K562 (cell line): ENCODE results near the gene ZMIZ1. TPM values are rescaled to one million over a fixed set of nuclear protein-coding genes. Genes with fewer than 3 reads are reported as not detected.
A peak's percentile ranks its signal among the peaks of the same experiment; 100 is the strongest.

Experiments used
- ATAC-seq: fragments of 200-7000 bp; cut with Tn5 transposase; 3 replicates; pipeline ENCODE4 v1.9.1; 2020; ENCODE audit warnings: moderate library complexity
- BruUV-seq: library from RNA; stranded (reverse); fragments of 400-500 nt; replicated peaks from 2 replicates; lab custom pipeline; 2021; lab: Mats Ljungman, UMichigan
- CTCF ChIA-PET: fragments of 300-600 bp; formaldehyde crosslinking; extraction: SDS; loops from one replicate; lab custom pipeline; 2021; ENCODE audit warnings: low intra/inter-chr PET ratio; lab: Yijun Ruan, JAX
- POLR2A ChIA-PET: fragments of 300-600, 350-650 bp; sonication (Branson Sonifier 250); formaldehyde crosslinking; extraction: SDS; loops from one replicate; lab custom pipeline; 2021; ENCODE audit warnings: antibody characterized with exemption, inconsistent platforms; lab: Yijun Ruan, JAX
- DNase-seq, 4 experiments: peaks; one replicate each; pipeline versions ENCODE4 v3.0.0 to v3.0.0-alpha.2; 2011 to 2018; ENCODE audit warnings: low spot score in 3 of 4, mixed read lengths in 3 of 4; ENCODE audit errors: extremely low read depth in 1 of 4
- FAIRE-seq: peaks from 2 replicates; lab custom pipeline; 2011; peaks lifted over from hg19 to GRCh38; lab: Jason Lieb, UNC
- H2AFZ ChIP-seq: 2 replicates; pipeline ENCODE4 v1.6.0; 2011; ENCODE audit warnings: low read depth, low read length, control low read depth, inconsistent platforms
- H3K27ac ChIP-seq: fragments of 200-600 bp; 3 replicates; pipeline ENCODE4 v1.8.0; 2011; ENCODE audit warnings: low read depth, mild to moderate bottlenecking, control low read depth, inconsistent platforms, low read length, moderate library complexity, mixed read lengths; ENCODE audit errors: extremely low read depth
- H3K27me3 ChIP-seq, 2 experiments: fragments of 300-600 bp in 1 of 2; 2 replicates in 1 of 2; 3 replicates in 1 of 2; pipeline versions ENCODE4 v1.6.0 to v1.8.0; 2011; ENCODE audit warnings: inconsistent platforms in 2 of 2, low read length in 2 of 2, mild to moderate bottlenecking in 1 of 2, mixed read lengths in 1 of 2, moderate library complexity in 1 of 2; ENCODE audit not compliant: control insufficient read depth in 2 of 2, insufficient read depth in 2 of 2
- H3K36me3 ChIP-seq: fragments of 300-600 bp; 3 replicates; pipeline ENCODE4 v1.8.0; 2011; ENCODE audit warnings: mild to moderate bottlenecking, low read length, inconsistent platforms; ENCODE audit not compliant: control insufficient read depth, insufficient read depth
- H3K4me1 ChIP-seq, 2 experiments: fragments of 200-600 bp in 1 of 2; replicated peaks in 1 of 2; 2 replicates in 1 of 2; 3 replicates in 1 of 2; pipeline versions ENCODE4 v1.5.1 to v1.8.0; 2011; ENCODE audit warnings: inconsistent platforms in 2 of 2, low read length in 2 of 2, mild to moderate bottlenecking in 1 of 2, mixed read lengths in 1 of 2, moderate library complexity in 1 of 2; ENCODE audit not compliant: control insufficient read depth in 2 of 2, insufficient read depth in 2 of 2
- H3K4me2 ChIP-seq: 2 replicates; pipeline ENCODE4 v1.6.1; 2011; ENCODE audit warnings: low read length, control low read depth, inconsistent platforms, mixed read lengths; ENCODE audit not compliant: insufficient read depth
- H3K4me3 ChIP-seq: fragments of 200-600 bp; sonication (generic), shearing (Covaris generic); 2 replicates; pipeline ENCODE4 v1.5.1; 2016; ENCODE audit warnings: control low read depth, inconsistent platforms
- H3K79me2 ChIP-seq: fragments of 200-600 bp; 3 replicates; pipeline ENCODE4 v1.8.0; 2011; ENCODE audit warnings: low read length, inconsistent platforms; ENCODE audit not compliant: control insufficient read depth, insufficient read depth
- H3K9ac ChIP-seq, 2 experiments: 2 replicates each; pipeline versions ENCODE4 v1.6.0 to v1.6.1; 2011; ENCODE audit warnings: low read depth in 2 of 2, low read length in 2 of 2, control low read depth in 1 of 2, inconsistent platforms in 1 of 2, mild to moderate bottlenecking in 1 of 2, mixed read lengths in 1 of 2; ENCODE audit not compliant: insufficient read depth in 1 of 2
- H3K9me1 ChIP-seq: one replicate; pipeline ENCODE4 v1.6.0; 2011; ENCODE audit warnings: inconsistent platforms, mild to moderate bottlenecking, low read length, moderate library complexity; ENCODE audit not compliant: control insufficient read depth, insufficient read depth
- H3K9me3 ChIP-seq: replicated peaks from 2 replicates; pipeline ENCODE4 v1.5.1; 2011; ENCODE audit warnings: low read depth, low read length, inconsistent platforms; ENCODE audit not compliant: control insufficient read depth, insufficient read depth
- H4K20me1 ChIP-seq: replicated peaks from 2 replicates; pipeline ENCODE4 v1.6.1; 2011; ENCODE audit warnings: low read length, inconsistent platforms, mixed read lengths; ENCODE audit not compliant: control insufficient read depth, insufficient read depth
- ASH1L ChIP-seq: fragments of 450-650 bp; IDR thresholded peaks from 2 replicates; pipeline ENCODE4 v1.6.1; 2018; ENCODE audit warnings: borderline replicate concordance, mild to moderate bottlenecking, low read depth; ENCODE audit not compliant: partially characterized antibody
- CEBPB ChIP-seq: fragments of 450-650 bp; IDR thresholded peaks from 2 replicates; pipeline ENCODE4 v1.6.1; 2016; ENCODE audit warnings: missing genetic modification characterization, missing compliant biosample characterization
- CEBPG ChIP-seq, 3 experiments: fragments of 200-800 bp in 1 of 3; sonication (Bioruptor generic) in 1 of 3; sonication (generic) in 1 of 3; formaldehyde crosslinking in 1 of 3; IDR thresholded peaks in 2 of 3; conservative IDR thresholded peaks in 1 of 3; 2 replicates each; pipeline versions ENCODE4 v1.6.1 to v1.8.0; 2016 to 2022; ENCODE audit warnings: missing compliant biosample characterization in 2 of 3, missing genetic modification characterization in 2 of 3, mild to moderate bottlenecking in 1 of 3, missing genetic modification reagents in 1 of 3
- EGR1 ChIP-seq: fragments of 450-650 bp; conservative IDR thresholded peaks from 2 replicates; pipeline ENCODE4 v1.6.1; 2017; ENCODE audit warnings: mild to moderate bottlenecking
- FIP1L1 ChIP-seq: fragments of 200-400 bp; formaldehyde crosslinking; IDR thresholded peaks from 2 replicates; pipeline ENCODE4 v1.6.1; 2018; ENCODE audit warnings: mild to moderate bottlenecking, low read depth, low read length; ENCODE audit not compliant: poor library complexity, severe bottlenecking
- MTA2 ChIP-seq: fragments of 450-650 bp; IDR thresholded peaks from 2 replicates; pipeline ENCODE4 v1.6.1; 2016; ENCODE audit warnings: low read depth
- POLR2AphosphoS2 ChIP-seq: IDR thresholded peaks from 2 replicates; pipeline ENCODE4 v1.6.1; 2012; ENCODE audit warnings: low read length, improper control_type of control experiment
- POLR2B ChIP-seq: fragments of 450-650 bp; IDR thresholded peaks from 2 replicates; pipeline ENCODE4 v1.6.1; 2018; ENCODE audit warnings: low read depth; ENCODE audit not compliant: partially characterized antibody
- SMC3 ChIP-seq: conservative IDR thresholded peaks from 2 replicates; pipeline ENCODE4 v1.6.1; 2011; ENCODE audit warnings: low read depth, low read length, improper control_type of control experiment; ENCODE audit not compliant: insufficient read depth
- TAL1 ChIP-seq: fragments of 450-650 bp; IDR thresholded peaks from 2 replicates; pipeline ENCODE4 v1.6.1; 2016; ENCODE audit warnings: mild to moderate bottlenecking
- TGIF2 ChIP-seq: sonication (generic); formaldehyde crosslinking; IDR thresholded peaks from 2 replicates; pipeline ENCODE4 v1.8.1; 2022; ENCODE audit warnings: mild to moderate bottlenecking, missing genetic modification reagents, moderate library complexity
- ZNF696 ChIP-seq: fragments of 250-450 bp; sonication (Bioruptor Pico); conservative IDR thresholded peaks from 2 replicates; pipeline ENCODE4 v1.4.0; 2020; ENCODE audit warnings: mild to moderate bottlenecking, moderate library complexity
- WGBS: fragments of 100-300 bp; shearing (Covaris generic); methylation state at CpG from one replicate; pipeline ENCODE4 v1.1.6; 2016; ENCODE audit warnings: low coverage, mixed read lengths; ENCODE audit not compliant: insufficient coverage; ENCODE audit errors: missing lambda C conversion rate; 5-methylcytosine and 5-hydroxymethylcytosine counted together
- in situ Hi-C: fragments of 300-500 bp; cut with MboI; formaldehyde crosslinking; loops from 4 replicates; pipeline ENCODE4 v1.15.0; 2018; ENCODE audit warnings: inconsistent platforms, mixed read lengths
- intact Hi-C: fragments of 100-400 bp; cut with micrococcal nuclease; formaldehyde crosslinking; loops from 2 replicates; pipeline ENCODE4 v1.14.2; 2022
- polyA plus RNA-seq, 8 experiments: library from polyadenylated mRNA; depleted of rRNA in 4 of 8; stranded (reverse) in 5 of 8; unstranded in 3 of 8; fragments of >200 nt; fragmentation: Nextera tagmentation in 2 of 8; fragmentation: Illumina TruSeq in 1 of 8; extraction: Ambion mirVana in 2 of 8; extraction: Trizol in 1 of 8; gene quantifications; 2 replicates each; pipeline versions ENCODE4 v1.2.1 to v1.2.3, GENCODE V29; 2011 to 2014; ENCODE audit warnings: inconsistent platforms in 1 of 8, missing spikeins in 1 of 8
- total RNA-seq, 7 experiments: library from RNA; depleted of rRNA in 6 of 7; stranded (reverse); fragments of >200 nt in 6 of 7; fragmentation: Illumina TruSeq in 2 of 7; extraction: Trizol in 2 of 7; gene quantifications; 2 replicates each; pipeline versions ENCODE4 v1.2.1 to v1.2.3, GENCODE V29; 2011 to 2021; ENCODE audit warnings: low replicate concordance in 1 of 7
- TF ChIP-seq, protein P1 (sequence below): fragments of 250-450 bp; sonication (Bioruptor Pico); IDR thresholded peaks from 2 replicates; pipeline ENCODE4 v1.5.0; 2021
- TF ChIP-seq, protein P2 (sequence below): fragments of 250-450 bp; sonication (Bioruptor Pico); IDR thresholded peaks from 2 replicates; pipeline ENCODE4 v1.5.1; 2021; ENCODE audit warnings: mild to moderate bottlenecking
- TF ChIP-seq, protein P3 (sequence below): fragments of 450-650 bp; IDR thresholded peaks from 2 replicates; pipeline ENCODE4 v1.6.1; 2016
- TF ChIP-seq, protein P4 (sequence below): fragments of 250-450 bp; sonication (Bioruptor Pico); IDR thresholded peaks from 2 replicates; pipeline ENCODE4 v1.8.0; 2022; ENCODE audit warnings: inconsistent platforms, mild to moderate bottlenecking, moderate library complexity, borderline replicate concordance

ZMIZ1 gene
- total and polyA plus RNA-seq, 9 of the 15 experiments (the other 6 are each of a cell fraction or from before 2014, with no cell fraction given): 1.0 to 37.3 (median 4.3) TPM

DNA sequence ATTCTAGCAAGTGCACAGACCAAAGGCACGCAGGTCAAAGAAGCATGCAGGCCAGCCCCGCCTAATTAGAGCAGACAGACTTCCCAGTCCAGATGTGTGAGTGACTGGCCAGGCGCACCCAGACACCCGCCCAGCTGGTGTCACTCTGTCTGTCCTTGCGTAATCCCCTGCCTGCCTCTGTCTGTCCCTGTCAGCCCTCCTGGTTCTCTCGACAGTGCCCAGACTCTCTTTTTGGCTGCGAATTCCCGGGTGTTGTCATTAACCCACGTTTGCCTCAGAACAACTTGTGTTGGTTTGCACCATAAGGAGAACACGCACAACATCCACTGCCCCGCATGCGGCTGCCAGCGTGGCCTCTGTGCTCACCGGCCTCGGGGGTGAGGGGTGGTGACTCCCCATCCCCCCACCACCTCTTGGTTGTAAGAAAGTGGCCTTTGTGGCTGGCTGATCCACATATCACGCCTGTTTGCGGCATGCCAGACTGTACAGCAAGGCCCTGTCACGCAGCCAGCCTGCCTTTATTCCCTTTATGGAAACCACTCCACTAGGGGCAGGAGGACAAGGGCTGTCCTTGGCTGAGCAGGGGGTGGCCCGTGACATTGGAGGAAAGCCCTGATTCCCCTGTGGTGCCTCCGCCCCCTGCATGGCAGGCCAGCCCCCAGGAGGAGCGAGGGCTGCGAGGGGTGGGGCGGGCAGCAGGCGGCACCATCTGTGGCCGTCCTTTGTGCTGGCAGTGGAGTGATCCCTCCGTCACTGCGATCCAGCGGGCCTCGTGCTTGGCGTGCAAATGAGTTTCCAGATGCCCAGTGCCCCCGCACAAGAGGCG, 205.7 kb downstream of the ZMIZ1 start:
- FAIRE-seq: no peak
- TF ChIP-seq SMC3 (no peak), POLR2AphosphoS2 (no peak), FIP1L1 (no peak), POLR2B (no peak), CEBPB (tag) (peak; percentile 85), CEBPG (CRISPR knock-in tag; IDR thresholded peaks at IDR 0.05) (peak; percentile 72), CEBPG (tag; conservative IDR thresholded peaks at IDR 0.05 in 1 of 2, IDR thresholded peaks at IDR 0.05 in 1 of 2) (peak; percentile 13 to 35; a peak in 1 of 4 replicates), ZNF696 (CRISPR knock-in tag) (no peak), MTA2 (no peak), TAL1 (no peak), EGR1 (no peak), ASH1L (no peak), TGIF2 (CRISPR knock-in tag) (no peak)
- TF ChIP-seq, protein P1, sequence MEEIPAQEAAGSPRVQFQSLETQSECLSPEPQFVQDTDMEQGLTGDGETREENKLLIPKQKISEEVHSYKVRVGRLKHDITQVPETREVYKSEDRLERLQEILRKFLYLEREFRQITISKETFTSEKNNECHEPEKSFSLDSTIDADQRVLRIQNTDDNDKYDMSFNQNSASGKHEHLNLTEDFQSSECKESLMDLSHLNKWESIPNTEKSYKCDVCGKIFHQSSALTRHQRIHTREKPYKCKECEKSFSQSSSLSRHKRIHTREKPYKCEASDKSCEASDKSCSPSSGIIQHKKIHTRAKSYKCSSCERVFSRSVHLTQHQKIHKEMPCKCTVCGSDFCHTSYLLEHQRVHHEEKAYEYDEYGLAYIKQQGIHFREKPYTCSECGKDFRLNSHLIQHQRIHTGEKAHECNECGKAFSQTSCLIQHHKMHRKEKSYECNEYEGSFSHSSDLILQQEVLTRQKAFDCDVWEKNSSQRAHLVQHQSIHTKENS (CRISPR knock-in tag): no peak
- TF ChIP-seq, protein P2, sequence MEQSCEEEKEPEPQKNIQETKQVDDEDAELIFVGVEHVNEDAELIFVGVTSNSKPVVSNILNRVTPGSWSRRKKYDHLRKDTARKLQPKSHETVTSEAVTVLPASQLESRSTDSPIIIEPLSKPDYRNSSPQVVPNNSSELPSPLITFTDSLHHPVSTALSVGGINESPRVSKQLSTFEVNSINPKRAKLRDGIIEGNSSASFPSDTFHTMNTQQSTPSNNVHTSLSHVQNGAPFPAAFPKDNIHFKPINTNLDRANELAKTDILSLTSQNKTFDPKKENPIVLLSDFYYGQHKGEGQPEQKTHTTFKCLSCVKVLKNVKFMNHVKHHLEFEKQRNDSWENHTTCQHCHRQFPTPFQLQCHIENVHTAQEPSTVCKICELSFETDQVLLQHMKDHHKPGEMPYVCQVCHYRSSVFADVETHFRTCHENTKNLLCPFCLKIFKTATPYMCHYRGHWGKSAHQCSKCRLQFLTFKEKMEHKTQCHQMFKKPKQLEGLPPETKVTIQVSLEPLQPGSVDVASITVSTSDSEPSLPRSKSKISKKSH: no peak
- TF ChIP-seq, protein P3, sequence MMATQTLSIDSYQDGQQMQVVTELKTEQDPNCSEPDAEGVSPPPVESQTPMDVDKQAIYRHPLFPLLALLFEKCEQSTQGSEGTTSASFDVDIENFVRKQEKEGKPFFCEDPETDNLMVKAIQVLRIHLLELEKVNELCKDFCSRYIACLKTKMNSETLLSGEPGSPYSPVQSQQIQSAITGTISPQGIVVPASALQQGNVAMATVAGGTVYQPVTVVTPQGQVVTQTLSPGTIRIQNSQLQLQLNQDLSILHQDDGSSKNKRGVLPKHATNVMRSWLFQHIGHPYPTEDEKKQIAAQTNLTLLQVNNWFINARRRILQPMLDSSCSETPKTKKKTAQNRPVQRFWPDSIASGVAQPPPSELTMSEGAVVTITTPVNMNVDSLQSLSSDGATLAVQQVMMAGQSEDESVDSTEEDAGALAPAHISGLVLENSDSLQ: peak; percentile 73; the same call in 1 of the 2 replicates
- TF ChIP-seq, protein P4, sequence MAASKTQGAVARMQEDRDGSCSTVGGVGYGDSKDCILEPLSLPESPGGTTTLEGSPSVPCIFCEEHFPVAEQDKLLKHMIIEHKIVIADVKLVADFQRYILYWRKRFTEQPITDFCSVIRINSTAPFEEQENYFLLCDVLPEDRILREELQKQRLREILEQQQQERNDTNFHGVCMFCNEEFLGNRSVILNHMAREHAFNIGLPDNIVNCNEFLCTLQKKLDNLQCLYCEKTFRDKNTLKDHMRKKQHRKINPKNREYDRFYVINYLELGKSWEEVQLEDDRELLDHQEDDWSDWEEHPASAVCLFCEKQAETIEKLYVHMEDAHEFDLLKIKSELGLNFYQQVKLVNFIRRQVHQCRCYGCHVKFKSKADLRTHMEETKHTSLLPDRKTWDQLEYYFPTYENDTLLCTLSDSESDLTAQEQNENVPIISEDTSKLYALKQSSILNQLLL (CRISPR knock-in tag): no peak

More for the DNA sequence above, 205.7 kb downstream of the ZMIZ1 start:
- Histone ChIP-seq H3K79me2 (no peaks in the 10 kb centered on the region), H4K20me1 (peaks cover 30% of the 10 kb centered on the region; the same call in 1 of the 2 replicates), H3K4me1 (peaks cover 13 to 24% of the 10 kb centered on the region in 2 experiments), H3K36me3 (peaks cover 9% of the 10 kb centered on the region; the same call in 1 of the 3 replicates), H3K9ac (peak overlapping the region in 1 of 2 experiments; percentile 11; a peak in 2 of 4 replicates), H3K4me3 (no peak overlapping the region), H3K9me1 (peaks cover 5% of the 10 kb centered on the region), H3K4me2 (no peak overlapping the region), H2AFZ (no peak overlapping the region), H3K9me3 (no peaks in the 10 kb centered on the region), H3K27ac (no peak overlapping the region), H3K27me3 (no peaks in the 10 kb centered on the region)
- intact Hi-C loops: no loop called here
- BruUV-seq: no TSS peak
- ATAC-seq: peak; percentile 49
- DNase-seq: no peak
- in situ Hi-C loops: no loop called here
- CTCF ChIA-PET: no interaction called here
- WGBS: 79% methylated on average over 30 of the region's 32 CpGs
- POLR2A ChIA-PET: no interaction called here
